ENCODE results near the gene CSPG5.

CSPG5 gene

DNA sequence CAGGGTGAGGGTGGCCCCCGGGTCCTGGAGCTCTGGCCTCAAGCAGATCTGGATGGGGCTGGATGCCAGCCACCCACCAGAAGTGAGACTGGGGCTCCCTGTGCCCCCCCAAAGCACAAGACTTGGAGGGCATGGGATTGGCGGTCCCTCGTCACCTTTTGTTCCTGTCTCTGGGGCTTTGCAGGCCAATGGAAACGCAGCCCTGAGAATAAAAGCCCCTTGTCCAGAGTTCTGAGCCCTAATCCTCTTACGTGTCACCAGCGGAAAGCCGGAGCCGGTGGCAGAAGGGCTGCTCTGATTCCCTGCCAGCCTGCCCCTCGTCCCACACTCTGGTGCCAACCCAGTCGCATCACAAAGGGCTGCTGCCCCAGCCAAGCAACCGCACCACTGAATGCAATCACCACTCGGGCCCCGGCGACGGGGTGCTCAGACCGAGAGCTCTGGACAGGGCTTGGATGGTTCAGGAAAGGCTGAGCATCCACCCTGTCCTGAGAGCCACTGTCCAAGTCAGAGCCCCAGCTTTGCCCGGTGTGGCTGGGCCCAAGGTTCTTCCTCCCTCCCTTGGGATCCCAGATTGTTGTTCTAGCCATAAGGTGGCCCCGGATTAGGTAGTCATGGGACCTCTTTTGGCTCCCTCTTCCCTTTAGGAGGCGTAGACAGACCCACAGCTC is 42.3 kb downstream of the CSPG5 start:
- DNase-seq = no peak

DNA sequence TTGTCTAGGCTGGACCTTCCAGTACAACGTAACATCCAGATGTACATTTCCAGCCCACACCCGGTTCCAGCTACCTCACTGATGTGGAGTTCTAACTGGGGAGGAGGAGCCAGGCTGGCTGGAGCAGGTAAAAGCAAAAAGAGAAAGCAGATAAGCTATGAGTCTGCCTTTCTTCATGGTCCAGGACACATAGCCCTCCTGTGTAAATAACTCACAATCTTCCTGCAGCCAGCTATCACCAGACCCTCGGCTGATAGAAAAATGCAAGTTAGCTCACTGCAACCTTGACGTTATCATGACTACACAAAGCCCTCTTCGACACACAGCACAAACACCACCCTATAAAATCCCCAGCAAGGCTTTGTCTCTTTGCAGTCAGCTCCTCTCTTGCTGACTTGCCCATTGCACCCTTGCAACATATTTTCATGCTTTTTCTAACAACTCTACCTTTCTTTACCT is 44.6 kb downstream of the CSPG5 start:
- no peak for DNase-seq

DNA sequence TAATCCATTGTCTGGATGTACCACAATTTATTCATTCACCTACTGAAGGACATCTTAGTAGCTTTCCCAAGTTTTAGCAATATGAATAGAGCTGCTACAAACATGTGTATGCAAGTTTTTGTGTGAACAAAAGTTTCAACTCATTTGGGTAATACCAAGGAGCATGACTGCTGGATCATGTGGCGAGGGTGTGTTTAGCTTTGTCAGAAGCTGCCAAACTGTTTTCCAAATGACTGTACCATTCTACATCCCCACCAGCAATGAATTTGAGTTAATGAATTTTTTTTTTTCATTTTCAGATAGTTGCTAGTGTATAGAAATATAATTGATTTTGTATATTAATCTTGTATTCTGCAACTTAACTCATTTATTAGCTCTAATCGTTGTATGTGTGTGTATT is 45.2 kb downstream of the CSPG5 start:
- DNase-seq = no peak

DNA sequence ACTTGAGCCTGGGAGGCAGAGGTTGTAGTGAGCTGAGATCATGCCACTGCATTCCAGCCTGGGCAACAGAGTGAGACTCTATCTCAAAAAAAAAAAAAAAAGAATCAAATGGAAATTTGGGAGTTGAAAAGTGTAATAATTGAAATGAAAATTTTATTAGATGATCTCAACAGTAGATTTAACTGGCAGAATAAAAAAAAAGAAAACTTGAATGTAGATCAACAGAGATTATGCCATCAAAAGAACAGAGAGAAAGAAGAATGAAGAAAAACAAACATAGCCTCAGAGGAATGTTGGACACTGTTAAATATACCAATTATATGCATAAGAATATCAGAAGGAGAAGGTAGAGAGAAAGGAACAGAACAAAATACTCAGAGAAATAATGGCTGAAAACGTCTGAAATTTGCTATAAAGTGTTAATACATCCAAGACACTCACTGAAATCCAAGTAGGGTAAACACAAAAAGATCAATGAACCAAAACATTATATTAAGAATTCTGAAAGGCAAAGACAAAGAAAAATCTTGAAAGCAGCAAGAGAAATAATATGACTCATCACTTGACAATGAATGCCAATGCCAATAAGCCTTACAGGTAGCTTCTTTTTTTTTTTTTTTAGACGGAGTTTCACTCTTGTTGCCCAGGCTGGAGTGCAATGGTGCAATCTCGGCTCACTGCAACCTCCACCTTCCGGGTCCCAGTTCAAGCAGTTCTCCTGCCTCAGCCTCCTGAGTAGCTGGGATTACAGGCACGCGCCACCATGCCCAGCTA is 50.5 kb downstream of the CSPG5 start:
- no peak for DNase-seq

DNA sequence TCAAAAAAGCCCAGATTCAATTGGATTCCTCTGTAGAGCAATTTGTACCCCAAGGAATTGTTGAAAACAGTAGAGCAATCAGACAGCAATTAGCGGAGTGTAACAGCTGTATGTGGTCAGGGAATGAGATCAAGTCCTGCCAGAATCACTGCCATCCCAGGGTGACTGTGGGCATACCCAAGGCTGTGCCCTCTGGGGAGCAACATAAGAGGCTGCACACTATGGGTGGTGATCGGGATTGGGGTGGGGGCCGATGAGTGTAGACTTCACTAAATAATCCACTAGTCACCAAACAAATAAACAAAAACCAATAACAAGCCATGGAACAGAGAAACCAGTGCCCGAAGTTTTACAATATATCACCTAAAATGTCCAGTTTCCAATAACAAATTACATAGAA is 53.0 kb downstream of the CSPG5 start:
- DNase-seq = no peak

GRCh38 chr3:47523310-47524073 is 55.2 kb downstream of the CSPG5 start:
- no peak for DNase-seq

DNA sequence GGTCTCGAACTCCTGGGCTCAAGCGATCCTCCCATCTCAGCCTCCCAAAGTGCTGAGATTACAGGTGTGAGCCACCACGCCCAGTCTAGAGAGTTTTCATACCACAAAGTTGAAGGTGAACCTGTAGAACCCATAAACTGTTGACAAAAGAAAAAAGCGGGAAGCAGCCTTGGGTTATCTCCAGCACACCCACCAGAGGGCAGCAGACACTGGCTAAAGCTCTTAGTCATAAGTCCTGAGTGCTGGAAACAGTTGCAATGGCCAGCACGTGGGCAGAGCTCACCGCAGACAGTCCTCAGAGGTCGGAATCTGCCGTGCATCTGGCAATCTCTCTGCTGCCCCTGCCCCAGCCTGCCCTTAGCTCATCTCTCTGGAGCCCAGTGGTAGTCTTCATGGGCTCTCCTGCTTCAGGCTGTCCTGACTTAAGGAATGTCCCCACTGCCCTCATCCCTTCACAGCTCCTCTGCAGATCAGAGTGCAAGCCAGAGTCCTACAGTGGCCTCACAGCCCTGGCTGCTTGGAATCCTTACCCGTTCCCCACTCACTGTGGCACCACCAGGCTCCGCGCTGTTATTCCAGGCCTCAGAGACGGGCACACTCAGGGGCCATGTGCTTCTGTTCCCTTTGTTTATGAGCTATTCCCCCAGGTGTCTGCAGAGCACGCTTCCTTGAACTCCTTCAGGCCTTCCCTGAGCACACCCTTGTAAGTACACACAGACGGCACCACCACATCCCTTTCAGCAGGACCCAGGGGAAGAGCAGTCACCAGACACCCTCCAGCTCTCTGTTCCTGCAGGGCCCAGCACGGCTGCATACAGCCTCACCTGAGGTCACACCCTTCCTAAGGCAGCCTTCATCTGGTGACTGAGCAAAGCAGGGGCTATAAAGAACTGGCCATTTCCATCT is 56.3 kb downstream of the CSPG5 start:
- DNase-seq = peak; percentile 79 to 81

GRCh38 chr3:47520756-47521155 is 57.9 kb downstream of the CSPG5 start:
- no peak for DNase-seq

GRCh38 chr3:47517937-47518336 is 60.7 kb downstream of the CSPG5 start:
- no peak for DNase-seq

GRCh38 chr3:47515864-47516319 is 62.8 kb downstream of the CSPG5 start:
- DNase-seq = no peak

- no peak for DNase-seq
Observed at GRCh38 chr3:47515100-47515499, 63.6 kb downstream of the CSPG5 start.

DNA sequence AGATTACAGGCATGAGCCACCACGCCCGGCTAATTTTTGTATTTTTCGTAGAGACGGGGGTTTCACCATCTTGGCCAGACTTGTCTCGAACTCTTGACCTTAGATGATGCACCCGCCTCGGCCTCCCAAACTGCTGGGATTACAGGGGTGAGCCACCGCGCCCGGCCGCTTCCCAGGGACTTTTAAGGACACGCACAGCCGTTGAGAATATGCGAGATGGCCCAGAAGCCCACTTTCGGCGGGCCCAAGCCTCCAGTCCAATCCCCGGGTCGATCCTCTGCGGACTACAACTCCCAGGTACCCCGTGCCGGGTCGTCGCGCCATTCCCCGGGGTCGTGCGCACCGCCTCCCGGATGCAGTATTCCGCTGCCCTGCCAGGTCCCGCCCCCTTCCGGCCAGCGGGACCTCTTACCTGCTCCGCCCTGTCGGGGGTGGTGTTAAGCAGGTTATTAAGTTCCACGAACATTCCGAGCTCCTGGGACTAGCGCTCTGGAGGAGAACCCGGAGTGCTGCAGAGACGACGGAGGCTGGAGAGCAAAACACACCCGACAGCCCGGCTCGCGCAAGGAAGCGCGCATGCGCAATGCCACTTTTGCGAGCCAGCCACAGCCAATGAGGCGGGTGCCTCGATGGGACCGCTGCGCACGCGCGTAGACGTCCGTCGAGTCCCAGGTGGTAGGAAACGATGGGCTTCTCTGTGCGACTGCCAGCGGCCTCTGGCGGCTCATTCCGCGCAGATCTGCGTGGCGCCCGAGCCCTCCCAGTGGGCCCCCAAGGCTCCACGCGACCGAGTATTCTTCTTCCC is 65.3 kb downstream of the CSPG5 start, which contains the start of gene ELP6:
TSS of gene ELP6 (minus strand) at position 588 of the 805 bp plus-strand sequence. CDS start at position 466, 122 bp downstream.
- DNase-seq = peak; percentile 97 to 98

DNA sequence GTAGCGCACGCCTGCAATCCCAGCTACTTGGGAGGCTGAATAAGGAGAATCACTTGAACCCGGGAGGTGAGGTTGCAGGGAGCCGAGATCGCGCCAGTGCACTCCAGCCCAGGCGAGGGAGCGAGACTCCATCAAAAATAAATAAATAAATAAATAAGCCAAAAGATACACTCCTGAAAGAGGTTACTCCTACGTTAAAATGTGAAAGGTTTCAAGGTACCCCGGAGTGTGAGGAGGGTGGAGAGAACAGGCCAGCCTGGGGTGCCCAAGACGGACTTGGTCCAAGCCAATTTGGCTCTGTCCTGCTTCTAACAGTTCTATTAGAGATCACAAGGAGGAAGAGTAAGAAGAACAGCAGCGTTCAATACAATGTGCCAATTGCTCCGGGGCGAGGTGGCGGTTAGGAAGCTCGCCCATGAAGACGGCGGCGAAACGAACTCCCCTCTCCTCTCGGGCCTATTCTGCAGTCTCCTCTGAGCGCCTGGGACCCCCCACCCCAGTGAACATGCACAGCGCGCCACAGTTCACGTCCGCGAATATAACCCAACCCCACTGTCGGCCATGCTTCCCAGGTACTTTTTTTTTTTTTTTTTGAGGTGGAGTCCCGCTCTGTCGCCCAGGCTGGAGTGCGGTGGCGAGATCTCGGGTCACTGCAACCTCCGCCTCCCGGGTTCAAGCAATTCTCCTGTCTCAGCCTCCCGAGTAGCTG is 66.1 kb downstream of the CSPG5 start:
- DNase-seq = peak; percentile 11 to 29

All from CD4-positive, alpha-beta T cell treated with Interleukin-1 beta for 1 hour (primary cell).